Mucosa of rectum (tissue), 2 donors: ENCODE measurements around the gene RPL13A.

Experiments
- H3K27ac ChIP-seq, 2 donors: one replicate each; pipeline ENCODE4 v1.7.0; 2013; ENCODE audit warnings: inconsistent platforms in 2 of 2, low read depth in 2 of 2, low read length in 2 of 2
- H3K27me3 ChIP-seq, 2 donors: one replicate each; pipeline ENCODE4 v1.7.0; 2013; ENCODE audit warnings: low read length in 2 of 2; ENCODE audit not compliant: control insufficient read depth in 2 of 2, insufficient read depth in 2 of 2
- H3K36me3 ChIP-seq, 2 donors: one replicate each; pipeline ENCODE4 v1.7.0; 2013; ENCODE audit warnings: low read length in 2 of 2; ENCODE audit not compliant: control insufficient read depth in 2 of 2, insufficient read depth in 2 of 2
- H3K4me1 ChIP-seq, 2 donors: one replicate each; pipeline ENCODE4 v1.7.0; 2013; ENCODE audit warnings: low read length in 2 of 2, mild to moderate bottlenecking in 1 of 2; ENCODE audit not compliant: control insufficient read depth in 2 of 2, insufficient read depth in 2 of 2
- H3K4me3 ChIP-seq, 2 donors: one replicate each; pipeline ENCODE4 v1.7.0; 2013; ENCODE audit warnings: low read length in 2 of 2
- H3K9ac ChIP-seq, 2 donors: one replicate each; pipeline ENCODE4 v1.7.0; 2013; ENCODE audit warnings: low read length in 2 of 2, low read depth in 1 of 2, mild to moderate bottlenecking in 1 of 2
- H3K9me3 ChIP-seq, 2 donors: one replicate each; pipeline ENCODE4 v1.7.0; 2013; ENCODE audit warnings: low read length in 2 of 2; ENCODE audit not compliant: control insufficient read depth in 2 of 2
- donor health status: healthy.
- donor health status: Normal muscosa, but diverticular disease.

The RPL13A gene

DNA sequence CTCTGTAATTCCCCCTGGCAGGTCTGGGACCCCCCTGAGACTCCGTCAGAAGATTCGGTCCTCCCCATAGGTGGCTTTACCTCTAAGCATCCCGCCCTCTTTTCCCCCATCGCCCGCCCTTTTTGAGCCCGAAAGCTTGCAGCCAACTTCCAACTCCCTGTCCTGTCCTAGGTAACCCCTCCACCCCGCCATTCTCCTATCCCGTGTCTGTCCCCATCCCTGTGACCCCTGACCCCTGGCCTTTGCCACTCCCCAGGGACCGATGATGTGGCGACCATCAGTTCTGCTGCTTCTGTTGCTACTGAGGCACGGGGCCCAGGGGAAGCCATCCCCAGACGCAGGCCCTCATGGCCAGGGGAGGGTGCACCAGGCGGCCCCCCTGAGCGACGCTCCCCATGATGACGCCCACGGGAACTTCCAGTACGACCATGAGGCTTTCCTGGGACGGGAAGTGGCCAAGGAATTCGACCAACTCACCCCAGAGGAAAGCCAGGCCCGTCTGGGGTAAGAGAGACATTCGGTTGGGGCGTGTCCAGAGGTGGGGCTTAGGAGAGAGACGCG is 40.9 kb downstream of the RPL13A start:
- peak overlapping the region in 1 of 2 donors; percentile 32 for H3K27ac ChIP-seq
- H3K4me3 ChIP-seq = peak overlapping the region; percentile 62 to 64
- peaks cover 32 to 40% of the 10 kb centered on the region in 2 donors for H3K36me3 ChIP-seq
- no peaks in the 10 kb centered on the region for H3K9me3 ChIP-seq
- peak overlapping the region in 1 of 2 donors; percentile 7 for H3K9ac ChIP-seq
- no peaks in the 10 kb centered on the region for H3K27me3 ChIP-seq
- peaks cover 4 to 10% of the 10 kb centered on the region in 2 donors for H3K4me1 ChIP-seq

DNA sequence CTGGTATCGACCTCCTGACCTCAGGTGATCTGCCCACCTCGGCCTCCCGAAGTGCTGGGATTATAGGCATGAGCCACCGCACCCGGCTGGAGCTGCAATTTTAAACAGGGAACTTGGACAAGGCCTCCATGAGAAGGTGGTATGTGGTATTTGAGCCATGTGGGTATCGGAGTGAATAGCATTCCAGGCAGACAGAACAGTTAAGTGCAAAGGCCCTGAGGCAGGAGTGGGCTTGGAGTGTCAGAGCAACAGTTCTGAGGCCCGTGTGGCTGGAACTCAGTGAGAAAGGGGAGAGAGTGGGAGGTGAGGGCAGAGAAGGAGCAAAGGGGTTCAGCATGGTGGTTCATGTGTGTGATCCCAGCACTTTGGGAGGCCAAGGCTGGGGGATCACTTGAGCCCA is 43.3 kb downstream of the RPL13A start:
- H3K4me1 ChIP-seq = peaks cover 4 to 13% of the 10 kb centered on the region in 2 donors
- H3K36me3 ChIP-seq = peaks cover 28 to 34% of the 10 kb centered on the region in 2 donors
- no peak overlapping the region for H3K9ac ChIP-seq
- no peak overlapping the region for H3K27ac ChIP-seq
- H3K27me3 ChIP-seq = no peaks in the 10 kb centered on the region
- H3K9me3 ChIP-seq = no peaks in the 10 kb centered on the region
- H3K4me3 ChIP-seq = no peak overlapping the region

DNA sequence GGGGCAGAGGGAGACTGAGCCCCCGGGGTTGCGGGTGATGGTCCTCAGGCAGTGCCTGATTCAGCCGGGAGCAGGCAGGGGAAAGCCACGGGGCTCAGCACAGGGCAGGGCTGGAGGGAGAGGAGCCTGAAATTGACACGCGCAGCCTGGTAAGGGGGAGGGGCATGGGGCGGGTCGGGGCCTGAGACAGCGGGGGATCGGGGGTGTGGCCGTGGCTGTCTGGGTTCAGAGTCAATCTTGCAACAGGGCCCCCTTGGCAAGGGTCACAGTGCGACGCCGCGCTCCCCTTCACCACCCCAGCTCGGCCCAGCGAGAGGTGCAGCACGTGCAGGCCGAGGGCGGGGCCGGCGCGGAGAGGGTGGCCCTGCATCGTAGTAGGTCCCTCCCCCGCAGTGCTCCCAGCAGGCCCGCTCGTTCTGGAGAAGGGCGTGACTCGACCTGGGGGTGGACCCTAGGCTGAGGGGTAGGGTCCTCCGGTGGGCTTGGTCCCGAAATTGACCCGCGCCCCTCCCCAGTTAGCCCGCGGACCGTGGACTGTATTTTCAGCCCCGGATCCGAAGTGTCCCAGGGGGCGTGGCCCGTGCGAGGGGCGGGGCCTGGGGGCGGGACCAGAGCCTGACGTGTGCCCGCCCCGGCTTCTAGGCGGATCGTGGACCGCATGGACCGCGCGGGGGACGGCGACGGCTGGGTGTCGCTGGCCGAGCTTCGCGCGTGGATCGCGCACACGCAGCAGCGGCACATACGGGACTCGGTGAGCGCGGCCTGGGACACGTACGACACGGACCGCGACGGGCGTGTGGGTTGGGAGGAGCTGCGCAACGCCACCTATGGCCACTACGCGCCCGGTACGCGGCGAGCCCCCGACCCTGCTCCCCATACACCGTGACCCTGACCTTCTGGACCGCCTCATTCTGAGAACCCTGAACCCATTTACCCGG is 46.4 kb downstream of the RPL13A start:
- no peaks in the 10 kb centered on the region for H3K9me3 ChIP-seq
- H3K36me3 ChIP-seq = peaks cover 34 to 39% of the 10 kb centered on the region in 2 donors
- no peak overlapping the region for H3K27ac ChIP-seq
- no peaks in the 10 kb centered on the region for H3K27me3 ChIP-seq
- no peak overlapping the region for H3K9ac ChIP-seq
- peaks cover 0 to 6% of the 10 kb centered on the region in 2 donors for H3K4me1 ChIP-seq
- peak overlapping the region; percentile 47 to 56 for H3K4me3 ChIP-seq

DNA sequence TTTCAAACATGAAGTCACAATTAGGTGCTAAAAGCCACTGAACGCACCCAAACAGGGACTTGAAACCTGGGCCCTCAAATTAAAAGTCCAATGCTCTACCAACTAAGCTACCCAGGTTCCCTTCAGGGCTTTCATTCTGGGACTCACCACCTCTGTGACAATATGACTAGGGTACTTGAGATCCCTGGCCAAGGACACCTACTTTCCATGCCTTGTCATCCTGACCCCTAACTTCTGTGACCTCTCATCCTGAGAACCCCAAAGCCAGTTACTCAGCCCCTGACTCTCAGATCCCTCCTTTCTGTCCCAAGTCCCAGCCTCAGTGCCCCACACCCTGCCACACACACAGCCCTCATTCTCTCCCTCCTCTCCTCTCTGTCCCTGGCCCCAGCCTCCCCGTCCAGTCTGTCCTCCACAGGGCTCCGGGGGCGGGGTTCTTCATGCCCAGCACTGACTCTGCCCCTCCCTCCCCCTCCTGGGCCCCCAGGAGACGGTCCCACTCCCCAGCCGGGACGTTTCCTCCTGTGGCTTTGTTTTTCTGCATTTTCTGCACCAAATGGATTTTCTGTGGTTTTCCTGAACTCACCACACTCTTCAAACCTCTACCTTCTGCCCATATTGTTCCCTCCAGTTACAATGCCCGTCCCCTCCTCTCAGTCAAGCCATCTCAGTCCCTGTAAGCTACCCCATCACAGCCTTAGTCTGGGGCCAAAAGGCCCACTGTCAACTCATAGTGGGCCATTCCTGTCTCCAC is 47.4 kb downstream of the RPL13A start:
- Histone ChIP-seq H3K9me3 (no peaks in the 10 kb centered on the region), H3K4me3 (peak overlapping the region in 1 of 2 donors; percentile 41), H3K36me3 (peaks cover 37 to 38% of the 10 kb centered on the region in 2 donors), H3K4me1 (peaks cover 0 to 6% of the 10 kb centered on the region in 2 donors), H3K27me3 (no peaks in the 10 kb centered on the region), H3K9ac (no peak overlapping the region), H3K27ac (no peak overlapping the region)

DNA sequence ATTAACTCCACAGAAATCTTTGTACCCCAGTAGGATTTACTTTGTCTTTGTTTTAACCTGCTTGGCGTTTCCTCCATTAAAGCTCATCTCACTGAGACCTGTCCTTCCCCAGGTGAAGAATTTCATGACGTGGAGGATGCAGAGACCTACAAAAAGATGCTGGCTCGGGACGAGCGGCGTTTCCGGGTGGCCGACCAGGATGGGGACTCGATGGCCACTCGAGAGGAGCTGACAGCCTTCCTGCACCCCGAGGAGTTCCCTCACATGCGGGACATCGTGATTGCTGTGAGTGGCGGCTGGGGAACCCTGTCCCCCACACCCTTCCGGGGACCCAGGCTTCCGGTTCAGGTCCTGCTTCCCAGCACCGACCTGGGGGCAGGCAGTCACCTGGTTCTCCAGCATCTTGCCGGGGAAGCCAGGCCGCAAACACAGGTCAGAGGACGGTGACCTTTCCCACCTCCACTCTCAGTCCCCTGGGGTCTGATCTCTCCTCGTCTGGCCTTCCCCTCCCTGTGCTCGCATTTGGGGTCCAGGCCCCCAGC is 49.6 kb downstream of the RPL13A start:
- Histone ChIP-seq H3K27me3 (no peaks in the 10 kb centered on the region), H3K4me1 (peaks cover 0 to 6% of the 10 kb centered on the region in 2 donors), H3K27ac (no peak overlapping the region), H3K9me3 (no peaks in the 10 kb centered on the region), H3K9ac (no peak overlapping the region), H3K36me3 (peaks cover 32 to 38% of the 10 kb centered on the region in 2 donors), H3K4me3 (no peak overlapping the region)

DNA sequence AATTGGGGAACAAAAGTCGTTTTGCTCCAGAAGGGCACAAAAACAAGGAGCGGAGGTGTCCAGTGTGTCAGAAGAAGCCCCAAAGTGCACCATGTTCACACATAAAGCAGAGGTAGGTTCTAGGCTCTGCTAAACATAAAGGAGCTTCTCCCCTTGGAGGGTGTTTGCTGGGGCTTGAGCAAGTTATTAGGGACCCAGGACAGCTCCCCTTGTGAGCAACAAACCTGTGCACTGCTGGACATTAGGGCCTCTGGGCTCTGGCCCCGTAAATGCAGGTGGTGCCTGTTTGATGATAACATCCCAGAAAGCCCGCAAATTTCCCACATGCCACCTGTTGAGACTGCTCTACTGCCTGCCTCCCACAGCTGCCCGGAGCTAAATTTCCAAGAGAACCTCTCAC is 51.2 kb downstream of the RPL13A start:
- H3K4me3 ChIP-seq = no peak overlapping the region
- no peaks in the 10 kb centered on the region for H3K27me3 ChIP-seq
- no peaks in the 10 kb centered on the region for H3K9me3 ChIP-seq
- H3K9ac ChIP-seq = no peak overlapping the region
- peaks cover 37 to 45% of the 10 kb centered on the region in 2 donors for H3K36me3 ChIP-seq
- H3K4me1 ChIP-seq = peaks cover 0 to 2% of the 10 kb centered on the region in 2 donors
- H3K27ac ChIP-seq = no peak overlapping the region

DNA sequence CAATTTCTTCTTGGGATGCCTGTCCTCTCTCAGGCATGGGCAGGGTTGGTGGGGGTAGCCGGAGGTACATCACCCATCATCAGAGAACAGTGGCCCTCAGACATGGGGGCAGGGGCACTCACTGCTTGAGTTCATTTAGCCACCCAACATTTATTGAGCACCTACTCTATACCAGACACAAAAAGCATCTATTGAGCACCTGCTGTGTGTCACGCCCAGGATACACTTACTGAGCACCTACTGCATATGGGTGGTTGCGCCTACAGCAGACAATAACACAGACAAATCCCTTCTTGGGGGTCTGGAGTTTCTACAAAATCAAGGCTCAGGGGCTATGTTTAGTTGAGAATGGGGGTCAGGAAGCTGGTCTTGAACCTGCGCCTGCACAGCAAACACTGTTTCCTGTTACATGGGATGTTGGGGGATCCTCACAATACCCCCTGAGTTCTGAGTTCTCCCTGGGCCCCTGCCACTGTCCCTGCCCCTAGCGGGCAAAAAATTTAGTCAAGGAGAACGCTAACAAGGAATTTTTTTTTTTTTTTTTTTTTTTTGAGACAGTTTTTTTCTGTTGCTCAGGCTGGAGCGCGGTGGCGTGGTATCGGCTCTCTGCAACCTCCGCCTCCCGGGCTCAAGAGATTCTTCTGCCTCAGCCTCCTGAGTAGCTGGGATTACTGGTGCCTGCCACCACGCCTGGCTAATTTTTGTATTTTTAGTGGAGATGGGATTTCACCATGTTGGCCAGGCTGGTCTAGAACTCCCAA is 52.0 kb downstream of the RPL13A start:
- Histone ChIP-seq H3K36me3 (peaks cover 40 to 43% of the 10 kb centered on the region in 2 donors), H3K4me1 (no peaks in the 10 kb centered on the region), H3K27ac (no peak overlapping the region), H3K4me3 (no peak overlapping the region), H3K27me3 (no peaks in the 10 kb centered on the region), H3K9ac (no peak overlapping the region), H3K9me3 (no peaks in the 10 kb centered on the region)
